Stimulated activated CD4-positive, alpha-beta T cell treated with anti-CD3 and anti-CD28 coated beads, TNF-alpha, amount 100 ng/mL, for 48 hours (primary cell): Measurements from ENCODE around the gene AKIRIN1.
"Not testable (repeated sequence)": the region's sequence is repeated elsewhere in the genome, so short reads cannot be mapped to it uniquely, and the experiment has no call there.

Experiments
- DNase-seq, 3 donors: peaks; one replicate each; pipeline ENCODE4 v3.0.0-alpha.2; 2020; ENCODE audit warnings: low read depth in 3 of 3

AKIRIN1 gene

GRCh38 chr1:38994196-38994595 lies 3.1 kb downstream of the AKIRIN1 start:
- DNase-seq = no peak

- no peak for DNase-seq
Observed at GRCh38 chr1:38997034-38997900, 6.2 kb downstream of the AKIRIN1 start.

GRCh38 chr1:38997901-38998190 lies 6.8 kb downstream of the AKIRIN1 start:
- no peak for DNase-seq

GRCh38 chr1:39001516-39002421 lies 10.7 kb downstream of the AKIRIN1 start:
- no peak for DNase-seq

- DNase-seq = no peak
Observed at GRCh38 chr1:39003281-39003680, 12.2 kb downstream of the AKIRIN1 start.

- DNase-seq = no peak
Observed at GRCh38 chr1:39003794-39004193, 12.7 kb downstream of the AKIRIN1 start.

GRCh38 chr1:39006287-39006686 lies 15.2 kb downstream of the AKIRIN1 start:
- DNase-seq = no peak

GRCh38 chr1:39006726-39007645 lies 15.9 kb downstream of the AKIRIN1 start:
- no peak for DNase-seq

GRCh38 chr1:39014956-39015355 lies 23.9 kb downstream of the AKIRIN1 start:
- DNase-seq = not testable (repeated sequence)

GRCh38 chr1:39016604-39017171 lies 25.6 kb downstream of the AKIRIN1 start:
- DNase-seq = no peak

GRCh38 chr1:39017266-39017665 lies 26.2 kb downstream of the AKIRIN1 start:
- no peak for DNase-seq

- DNase-seq = not testable (repeated sequence)
Observed at GRCh38 chr1:39020494-39020893, 29.4 kb downstream of the AKIRIN1 start.

- DNase-seq = no peak
Observed at GRCh38 chr1:39021426-39021825, 30.4 kb downstream of the AKIRIN1 start.

- no peak for DNase-seq
Observed at GRCh38 chr1:39023140-39023539, 32.1 kb downstream of the AKIRIN1 start.

- DNase-seq = peak; percentile 67 to 72 (median 70)
Observed at GRCh38 chr1:39026051-39026865, 35.2 kb downstream of the AKIRIN1 start, which contains the start of gene NDUFS5. NDUFS5 (plus strand) TSS chr1:39026350; CDS start chr1:39028725, 2,375 bp downstream.

- DNase-seq = no peak
Observed at GRCh38 chr1:39026866-39027507, 35.9 kb downstream of the AKIRIN1 start.

GRCh38 chr1:39034114-39034654 lies 43.1 kb downstream of the AKIRIN1 start:
- no peak for DNase-seq

GRCh38 chr1:39036678-39037077 lies 45.6 kb downstream of the AKIRIN1 start:
- DNase-seq = no peak

- DNase-seq = no peak
Observed at GRCh38 chr1:39043513-39043912, 52.4 kb downstream of the AKIRIN1 start.

GRCh38 chr1:39044762-39045161 lies 53.7 kb downstream of the AKIRIN1 start:
- no peak for DNase-seq
